COLO668 (cell line): Measurements from ENCODE around the gene SPEF2.

ENCODE experiments used
- DNase-seq: peaks from one replicate; lab custom pipeline; 2025; ENCODE audit not compliant: unreplicated experiment; lab: John Stamatoyannopoulos, UW

Gene SPEF2

GRCh38 chr5:35717718-35718117 is 100.1 kb downstream of the SPEF2 start:
- no peak for DNase-seq

GRCh38 chr5:35735718-35736117 is 118.1 kb downstream of the SPEF2 start:
- no peak for DNase-seq

GRCh38 chr5:35736280-35736679 is 118.6 kb downstream of the SPEF2 start:
- no peak for DNase-seq

GRCh38 chr5:35741126-35741716 is 123.6 kb downstream of the SPEF2 start:
- DNase-seq = no peak

DNA sequence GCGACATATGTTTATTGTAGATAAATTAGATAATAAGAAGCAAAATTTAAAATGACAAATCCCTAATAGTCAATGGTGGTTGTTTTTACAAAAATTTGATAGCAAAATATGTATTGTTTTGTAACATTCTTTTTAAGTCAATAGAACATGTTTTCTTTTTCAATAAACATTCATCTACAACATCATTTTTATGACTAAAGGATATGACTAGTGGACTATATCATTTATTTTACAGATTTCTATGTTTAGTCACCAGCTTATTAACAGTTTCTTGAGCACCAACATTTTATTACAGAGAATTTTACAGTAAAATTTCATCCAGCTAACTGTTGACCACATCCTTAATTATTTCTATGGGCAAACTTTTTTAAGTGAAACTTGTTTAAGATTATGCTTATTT is 124.3 kb downstream of the SPEF2 start:
- no peak for DNase-seq

DNA sequence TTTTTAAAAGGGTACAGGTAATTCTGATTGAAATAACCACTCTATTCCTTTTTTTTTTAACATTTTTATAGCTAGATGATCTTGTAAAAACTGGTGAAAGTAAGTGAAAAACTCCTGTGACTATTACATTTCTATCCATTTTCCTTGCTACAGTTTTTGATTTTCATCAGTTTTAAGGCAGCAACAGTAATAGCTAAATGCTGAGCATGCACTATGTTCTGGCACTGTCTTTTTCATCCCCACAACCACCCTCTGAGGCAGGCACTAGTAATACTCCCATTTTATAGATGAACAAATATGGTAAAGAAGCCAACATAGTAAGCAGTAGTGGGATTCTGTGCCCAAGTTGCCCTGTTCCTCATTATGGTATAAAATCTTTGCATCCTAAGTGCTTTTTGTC is 126.0 kb downstream of the SPEF2 start:
- no peak for DNase-seq

GRCh38 chr5:35745193-35745592 is 127.5 kb downstream of the SPEF2 start:
- DNase-seq = no peak

DNA sequence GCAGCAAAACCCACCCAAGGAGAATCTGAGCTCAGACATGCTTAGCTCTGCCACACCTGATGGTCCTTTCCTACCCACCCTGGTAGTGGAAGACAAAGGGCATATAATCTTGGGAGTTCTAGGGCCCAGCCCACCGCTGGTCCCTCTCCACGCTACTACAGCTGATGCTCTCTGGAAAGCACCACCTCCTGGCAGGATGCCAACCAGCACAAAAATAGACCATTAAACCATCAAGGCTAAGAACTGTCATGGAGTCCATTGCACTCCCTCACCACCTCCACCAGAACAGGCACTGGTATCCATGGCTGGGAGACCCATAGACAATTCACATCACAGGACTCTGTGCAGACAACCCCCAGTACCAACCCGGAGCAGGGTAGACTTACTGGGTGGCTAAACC is 128.0 kb downstream of the SPEF2 start:
- DNase-seq = no peak

- no peak for DNase-seq
Observed at GRCh38 chr5:35752012-35752411, 134.3 kb downstream of the SPEF2 start.

DNA sequence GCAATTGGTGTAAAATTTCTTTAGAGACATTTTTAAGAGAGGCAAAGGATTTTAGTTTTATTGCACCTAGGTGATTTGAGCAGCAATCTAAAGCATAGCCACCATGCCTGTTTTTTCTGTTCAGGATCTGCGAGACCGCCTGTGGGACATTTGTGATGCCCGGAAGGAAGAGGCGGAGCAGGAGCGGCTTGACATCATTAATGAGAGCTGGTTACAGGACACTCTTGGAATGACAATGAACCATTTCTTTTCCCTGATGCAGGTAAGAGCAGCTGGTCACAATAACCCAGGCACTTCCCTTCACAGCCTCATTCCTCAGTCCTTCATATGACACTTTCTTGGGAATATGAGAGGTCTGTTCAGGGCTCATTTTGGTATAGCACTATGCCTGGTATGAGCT is 135.8 kb downstream of the SPEF2 start:
- DNase-seq = no peak

GRCh38 chr5:35754481-35754880 is 136.8 kb downstream of the SPEF2 start:
- no peak for DNase-seq

DNA sequence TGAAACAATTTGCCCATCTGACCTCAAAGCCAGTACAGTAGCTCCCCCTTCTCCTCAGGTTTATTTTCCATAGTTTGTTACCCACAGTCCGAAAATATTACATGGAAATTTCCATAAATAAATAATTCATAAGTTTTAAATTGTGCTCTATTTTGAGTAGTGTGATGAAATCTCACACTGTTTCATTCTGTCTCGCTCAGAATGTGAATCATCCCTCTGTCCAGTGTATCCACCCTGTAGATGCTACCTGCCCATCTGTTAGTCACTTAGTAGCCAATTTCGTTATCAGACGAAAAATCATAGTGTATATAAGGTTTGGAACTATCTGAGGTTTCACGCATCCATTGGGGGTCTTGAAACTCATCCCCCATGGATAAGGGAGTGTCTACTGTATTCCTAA is 138.3 kb downstream of the SPEF2 start:
- no peak for DNase-seq

- DNase-seq = no peak
Observed at GRCh38 chr5:35758151-35758724, 140.6 kb downstream of the SPEF2 start.

DNA sequence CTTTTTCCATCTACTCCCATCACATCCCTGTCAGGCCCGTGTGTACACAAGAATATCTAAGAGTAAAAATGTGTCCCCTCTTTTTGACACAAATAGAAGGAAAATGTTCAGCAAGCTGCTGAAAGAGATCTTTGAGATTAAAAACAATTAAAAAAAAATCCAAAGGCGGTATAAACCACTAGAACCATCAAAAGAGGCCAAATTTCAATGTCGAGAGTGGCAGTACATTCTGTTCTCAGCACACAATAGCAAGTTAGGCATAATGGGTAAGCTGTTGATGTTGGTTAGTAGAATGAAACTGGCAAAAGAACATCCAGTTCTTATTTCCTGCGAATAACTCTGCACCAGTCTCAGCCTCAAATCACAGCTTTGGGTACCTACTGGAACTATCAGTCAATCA is 143.9 kb downstream of the SPEF2 start:
- no peak for DNase-seq

GRCh38 chr5:35762368-35762767 is 144.7 kb downstream of the SPEF2 start:
- DNase-seq = no peak

GRCh38 chr5:35765921-35766320 is 148.3 kb downstream of the SPEF2 start:
- no peak for DNase-seq

GRCh38 chr5:35771300-35771699 is 153.6 kb downstream of the SPEF2 start:
- no peak for DNase-seq

- no peak for DNase-seq
Observed at GRCh38 chr5:35771839-35772238, 154.2 kb downstream of the SPEF2 start.

DNA sequence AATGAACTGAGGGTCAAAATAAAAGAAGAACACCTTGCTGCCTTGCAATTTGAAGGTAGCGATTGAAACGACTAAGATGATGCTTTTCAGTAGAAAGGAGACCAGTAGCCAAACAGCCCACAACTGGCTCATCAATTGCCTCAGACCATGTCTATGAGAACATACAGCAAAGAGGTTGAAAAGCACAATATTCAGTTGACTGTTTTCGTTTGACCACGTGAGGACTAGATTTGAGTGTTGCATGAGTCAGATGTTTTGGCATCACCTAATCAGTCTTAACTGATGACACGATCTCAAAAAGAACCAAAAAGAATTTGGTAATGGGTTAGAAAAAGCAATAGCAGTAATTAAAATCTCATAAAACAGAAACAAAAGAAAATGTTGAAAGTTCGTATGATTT is 156.3 kb downstream of the SPEF2 start:
- DNase-seq = no peak

DNA sequence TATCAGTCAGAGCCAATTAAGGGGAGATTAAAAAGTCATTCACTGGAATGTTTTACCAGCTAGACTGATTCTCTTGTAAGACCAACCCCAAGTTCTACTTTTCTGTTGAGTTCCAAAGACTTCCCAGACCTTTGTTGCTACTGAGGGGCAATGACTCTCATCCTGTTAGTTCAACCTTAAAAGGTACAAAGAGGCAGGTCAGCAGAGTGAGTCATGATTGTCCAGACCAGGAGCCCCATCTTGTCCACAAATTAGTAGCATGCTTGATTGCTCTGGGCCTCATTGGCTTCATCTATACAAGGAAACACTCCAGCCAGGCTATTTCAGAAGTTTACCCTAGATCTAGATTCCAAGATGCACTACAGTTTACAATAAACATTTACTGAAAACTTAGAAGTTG is 159.1 kb downstream of the SPEF2 start:
- DNase-seq = no peak

GRCh38 chr5:35777358-35778087 is 159.9 kb downstream of the SPEF2 start:
- DNase-seq = peak; percentile 52

DNA sequence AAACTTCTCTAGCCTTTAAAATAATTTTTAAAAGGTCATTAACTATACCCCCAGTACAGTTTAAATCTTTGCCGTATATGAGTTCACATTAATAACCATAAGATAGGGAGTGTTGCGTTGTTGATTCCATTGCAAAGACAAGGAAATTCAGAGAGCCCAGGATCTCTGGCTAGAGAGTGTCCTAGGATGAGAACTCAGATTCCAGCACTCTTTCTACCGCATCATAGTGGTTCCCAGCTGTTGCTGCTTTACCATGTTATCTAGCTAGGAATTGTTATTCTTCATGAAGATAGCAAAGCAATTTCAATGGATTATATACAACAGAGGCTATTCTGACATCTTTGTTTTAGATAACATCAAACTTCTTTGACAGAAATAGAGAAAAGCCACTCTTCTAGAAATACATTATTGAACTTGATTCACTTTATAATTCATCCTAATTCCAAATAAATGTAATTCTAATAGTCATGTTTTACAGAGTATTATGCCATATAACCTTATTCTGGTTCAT is 160.7 kb downstream of the SPEF2 start:
- DNase-seq = no peak
